AG08396 (cell line): ENCODE data around the gene CFAP57.
"Not testable (repeated sequence)": the region's sequence is repeated elsewhere in the genome, so short reads cannot be mapped to it uniquely, and the experiment has no call there.

Experiments
- DNase-seq: peaks from one replicate; pipeline ENCODE4 v3.0.0; 2012; ENCODE audit warnings: low spot score, mixed read lengths

CFAP57 gene

GRCh38 chr1:43174873-43175272 lies 2.7 kb downstream of the CFAP57 start:
- DNase-seq, result no peak

- no peak for DNase-seq
Observed at GRCh38 chr1:43177691-43178090, 5.6 kb downstream of the CFAP57 start.

- no peak for DNase-seq
Observed at GRCh38 chr1:43184388-43184787, 12.3 kb downstream of the CFAP57 start.

GRCh38 chr1:43184995-43185394 lies 12.9 kb downstream of the CFAP57 start:
- DNase-seq, result no peak

GRCh38 chr1:43188106-43188505 lies 16.0 kb downstream of the CFAP57 start:
- no peak for DNase-seq

DNA sequence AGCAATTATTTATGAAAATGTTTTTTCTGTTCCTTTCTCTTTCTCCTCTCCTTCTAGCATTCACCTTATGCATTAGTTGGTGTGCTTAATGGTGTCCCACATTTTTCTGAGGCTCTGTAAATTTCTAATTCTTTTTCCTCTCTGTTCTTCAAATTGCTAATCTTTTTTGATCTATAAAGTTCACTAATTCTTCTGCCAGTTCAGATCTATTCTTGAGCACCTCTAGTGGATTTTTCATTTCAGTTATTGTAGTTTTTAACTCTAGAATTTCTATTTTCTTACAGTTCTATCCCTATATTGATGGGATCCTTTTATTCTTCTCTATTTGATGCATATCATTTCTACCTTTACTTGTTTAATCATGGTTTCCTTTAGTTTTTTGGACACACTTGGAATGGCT lies 22.4 kb downstream of the CFAP57 start:
- no peak for DNase-seq

DNA sequence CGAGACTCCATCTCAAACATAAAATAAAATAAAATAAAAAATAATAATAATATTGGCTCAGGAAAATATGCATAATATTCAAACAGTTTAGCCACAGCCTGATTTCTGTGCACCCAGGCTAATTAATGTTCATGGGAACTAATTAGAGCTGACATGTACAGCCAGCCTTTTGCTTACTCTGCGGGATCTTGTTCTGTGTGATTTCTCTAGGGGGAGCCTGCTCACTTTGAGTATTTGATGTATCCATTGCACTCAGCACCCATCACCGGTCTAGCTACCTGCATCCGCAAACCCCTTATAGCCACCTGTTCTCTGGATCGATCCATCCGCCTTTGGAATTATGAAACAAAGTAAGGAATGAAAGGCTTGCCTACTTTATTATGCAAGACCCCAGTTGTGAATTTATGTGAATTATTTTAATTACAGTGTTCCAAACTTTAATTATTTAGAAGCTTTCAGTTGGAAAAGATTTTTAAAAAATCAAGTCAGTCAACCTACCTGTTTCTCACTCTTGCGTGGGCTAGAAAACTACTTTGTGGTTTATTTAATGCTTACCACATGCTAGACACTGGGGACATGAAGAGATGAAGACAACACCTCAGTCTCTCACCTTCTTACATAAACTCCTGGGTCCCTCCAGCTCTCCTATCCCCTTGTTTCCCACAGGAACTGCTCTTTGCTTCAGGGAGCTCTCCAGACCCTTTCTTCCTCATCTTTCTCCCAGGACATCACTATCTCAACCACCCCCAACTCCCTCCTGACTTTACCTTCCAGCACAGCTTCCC lies 25.4 kb downstream of the CFAP57 start:
- DNase-seq, result no peak

DNA sequence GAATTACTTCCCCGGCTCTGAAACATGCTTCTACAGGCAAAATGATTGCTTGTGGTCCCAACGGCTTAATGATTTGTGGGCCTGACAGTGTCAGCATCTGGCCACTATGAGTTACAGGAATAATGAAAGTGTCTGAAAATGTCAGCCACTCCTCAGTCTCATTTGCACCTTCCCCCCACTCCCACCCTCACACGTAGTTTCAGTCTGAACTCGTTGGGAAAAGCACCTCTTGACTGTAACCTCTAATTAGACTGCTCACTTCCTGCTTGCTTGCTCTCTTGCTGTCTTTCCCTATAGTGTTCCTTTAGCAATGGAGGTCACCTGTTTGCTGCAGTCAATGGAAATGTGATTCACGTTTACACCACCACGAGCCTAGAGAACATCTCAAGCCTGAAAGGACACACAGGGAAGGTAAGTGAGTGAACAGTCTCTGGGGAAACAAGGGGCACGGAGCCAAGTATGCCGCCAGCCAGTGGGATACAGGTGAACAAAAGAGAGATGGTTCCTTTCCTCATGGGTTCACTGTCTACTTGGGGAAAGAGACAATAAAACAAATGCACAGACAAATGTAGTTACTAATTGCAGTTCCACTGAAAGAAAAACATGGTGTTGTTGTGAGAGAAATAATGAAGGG lies 27.1 kb downstream of the CFAP57 start:
- no peak for DNase-seq

DNA sequence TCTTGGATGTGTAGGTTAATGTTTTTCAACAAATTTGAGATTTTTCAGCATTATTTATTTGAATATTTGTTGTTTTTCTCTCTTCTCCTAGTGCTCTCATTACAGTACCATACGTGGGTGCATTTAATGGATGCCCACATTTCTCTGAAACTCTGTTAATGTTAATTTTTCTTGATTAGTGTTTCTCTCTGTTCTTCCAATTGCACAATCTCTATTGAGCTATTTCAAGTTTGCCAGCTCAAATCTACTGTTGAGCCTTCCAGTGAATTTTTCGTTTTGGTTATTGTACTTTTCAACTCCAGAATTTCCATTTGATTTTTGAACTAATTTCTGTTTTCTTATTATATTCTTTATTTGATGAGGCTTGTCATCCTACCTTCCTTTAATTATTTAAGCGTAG lies 31.7 kb downstream of the CFAP57 start:
- no peak for DNase-seq

DNA sequence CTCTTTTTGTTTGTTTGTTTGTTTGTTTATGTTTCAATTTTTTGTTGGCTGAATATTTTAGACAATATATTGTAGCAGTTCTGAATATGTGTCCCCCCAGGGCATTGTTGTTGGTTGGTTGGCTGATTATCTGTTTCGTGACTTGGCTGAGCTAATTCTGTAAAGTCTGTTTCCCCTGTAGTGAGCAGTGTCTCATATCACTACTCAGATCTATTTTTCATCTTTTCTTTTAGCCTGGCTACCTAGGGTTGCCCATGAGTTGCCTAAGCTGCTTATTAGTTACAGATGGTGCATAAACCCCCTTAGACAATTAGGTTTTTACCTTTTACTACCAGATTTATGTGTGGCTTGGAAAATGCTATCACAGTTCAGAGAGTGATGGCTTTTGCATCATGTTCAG lies 32.3 kb downstream of the CFAP57 start:
- no peak for DNase-seq

- no peak for DNase-seq
Observed at GRCh38 chr1:43205671-43206070, 33.5 kb downstream of the CFAP57 start.

DNA sequence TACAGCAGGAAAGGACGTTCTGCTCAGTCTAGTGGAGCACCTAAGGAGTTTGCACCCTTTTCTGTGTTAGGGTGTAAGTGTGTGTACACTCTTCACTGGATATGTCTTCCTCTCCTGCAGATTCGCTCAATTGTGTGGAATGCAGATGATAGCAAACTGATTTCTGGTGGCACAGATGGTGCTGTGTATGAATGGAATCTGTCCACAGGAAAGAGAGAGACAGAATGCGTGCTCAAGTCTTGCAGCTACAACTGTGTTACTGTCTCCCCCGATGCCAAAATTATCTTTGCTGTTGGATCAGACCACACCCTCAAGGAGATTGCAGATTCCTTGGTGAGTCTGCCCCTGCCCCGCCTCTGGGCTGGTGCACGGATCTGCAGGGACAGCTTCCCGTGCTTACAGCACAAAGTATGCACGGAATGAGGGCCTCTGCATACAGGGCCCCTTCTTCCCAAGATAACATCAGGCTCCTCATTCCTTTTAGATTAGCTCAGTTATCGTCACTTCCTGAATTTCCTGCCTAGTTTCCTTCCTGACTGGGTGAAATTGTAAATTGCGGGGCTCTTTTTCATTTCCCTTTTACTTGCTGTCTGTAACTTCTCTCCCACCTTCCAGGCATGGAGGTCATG lies 34.6 kb downstream of the CFAP57 start:
- peak; percentile 89 for DNase-seq

DNA sequence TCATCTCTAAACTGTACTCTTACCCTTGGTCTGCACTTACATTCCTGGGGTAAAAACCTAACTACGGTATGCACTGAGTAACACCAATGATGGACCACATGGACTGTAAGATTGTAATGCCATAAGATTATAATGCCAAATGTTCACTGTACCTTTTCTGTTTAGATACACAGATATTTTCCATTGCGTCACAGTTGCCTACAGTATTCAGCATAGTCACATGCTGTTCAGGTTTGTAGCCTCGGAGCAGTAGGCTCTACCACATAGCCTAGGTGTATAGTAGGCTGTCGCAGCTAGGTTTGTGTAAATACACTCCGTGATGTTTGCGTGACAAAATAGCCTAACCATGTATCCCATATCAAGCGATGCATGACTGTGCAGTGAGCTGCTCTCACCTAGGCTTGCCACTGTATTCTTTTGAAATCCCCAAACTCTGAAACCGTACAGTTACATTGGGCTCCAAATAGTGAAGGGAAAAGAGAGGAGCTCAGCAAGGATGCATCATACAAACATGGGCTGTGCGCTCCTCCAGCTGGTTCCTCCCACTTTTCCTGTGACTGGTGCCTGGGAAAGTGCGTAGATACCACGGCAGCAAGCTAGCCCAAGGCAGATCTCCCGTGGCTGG lies 35.2 kb downstream of the CFAP57 start:
- no peak for DNase-seq

DNA sequence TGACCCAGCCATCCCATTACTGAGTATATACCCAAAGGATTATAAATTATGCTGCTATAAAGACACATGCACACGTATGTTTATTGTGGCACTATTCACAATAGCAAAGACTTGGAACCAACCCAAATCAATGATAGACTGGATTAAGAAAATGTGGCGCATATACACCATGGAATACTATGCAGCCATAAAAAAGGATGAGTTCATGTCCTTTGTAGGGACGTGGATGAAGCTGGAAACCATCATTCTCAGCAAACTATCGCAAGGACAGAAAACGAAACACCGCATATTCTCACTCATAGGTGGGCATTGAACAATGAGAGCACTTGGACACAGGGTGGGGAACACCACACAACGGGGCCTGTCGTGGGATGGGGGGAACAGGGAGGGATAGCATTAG lies 36.1 kb downstream of the CFAP57 start:
- not testable (repeated sequence) for DNase-seq

DNA sequence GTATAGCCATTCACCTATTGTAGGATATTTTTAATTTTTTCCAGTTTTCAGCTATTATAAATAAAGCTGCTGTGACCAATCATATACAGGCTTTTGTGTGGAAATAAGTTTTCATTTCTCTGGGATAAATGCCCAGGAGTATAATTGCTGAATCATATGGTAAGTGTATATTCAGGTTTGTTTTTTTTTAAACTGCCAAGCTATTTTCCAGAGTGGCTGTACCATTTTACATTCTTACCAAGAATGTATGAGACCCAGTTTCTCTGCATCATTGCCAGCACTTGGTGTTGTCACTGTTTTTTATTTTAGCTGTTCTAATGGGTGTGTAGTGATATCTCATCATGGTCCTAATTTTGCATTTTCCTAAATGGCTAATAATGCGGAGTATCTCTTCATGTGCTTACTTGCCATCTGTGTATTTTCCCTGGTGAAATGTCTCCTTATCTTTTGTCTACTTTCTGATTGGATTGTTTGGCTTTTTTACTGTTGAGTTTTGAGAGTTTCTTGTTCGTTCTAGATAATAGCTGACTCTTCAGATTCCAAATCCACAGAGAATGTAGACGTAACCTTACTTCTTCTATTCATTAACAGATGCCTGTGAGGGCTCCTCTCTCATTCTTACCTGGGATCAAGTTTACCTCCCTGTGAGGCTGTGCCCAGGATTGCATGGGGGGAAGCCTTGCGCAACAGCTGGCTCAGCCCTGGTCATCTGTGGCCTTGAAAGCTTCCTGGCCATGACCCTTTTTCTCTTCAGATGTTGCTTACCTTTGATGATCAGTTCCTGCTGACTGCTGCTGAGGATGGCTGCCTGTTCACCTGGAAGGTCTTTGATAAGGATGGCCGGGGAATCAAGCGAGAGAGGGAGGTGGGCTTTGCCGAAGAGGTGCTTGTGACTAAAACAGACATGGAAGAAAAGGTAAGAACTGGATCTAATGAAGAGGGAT lies 42.6 kb downstream of the CFAP57 start:
- no peak for DNase-seq

GRCh38 chr1:43217747-43218146 lies 45.6 kb downstream of the CFAP57 start:
- no peak for DNase-seq

- DNase-seq, result no peak
Observed at GRCh38 chr1:43220905-43221778, 49.0 kb downstream of the CFAP57 start.

DNA sequence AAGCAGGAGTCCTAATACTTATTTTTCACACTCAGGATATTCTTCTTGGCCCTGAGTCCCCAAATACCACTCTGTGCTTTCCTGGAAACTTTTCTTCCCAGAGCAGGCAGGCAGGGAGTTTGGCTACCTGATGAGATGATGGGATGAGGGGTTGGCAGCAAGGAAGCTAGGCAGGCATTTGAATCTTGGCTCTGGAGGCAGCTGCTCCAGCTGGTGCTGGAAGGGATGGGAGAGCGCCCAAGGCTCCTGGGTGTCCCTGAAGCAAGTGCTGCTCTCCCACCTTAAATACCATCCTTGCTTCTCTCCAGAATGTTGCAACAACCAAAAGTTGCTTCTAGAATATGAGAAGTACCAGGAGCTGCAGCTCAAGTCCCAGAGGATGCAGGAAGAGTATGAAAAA lies 49.7 kb downstream of the CFAP57 start:
- no peak for DNase-seq

DNA sequence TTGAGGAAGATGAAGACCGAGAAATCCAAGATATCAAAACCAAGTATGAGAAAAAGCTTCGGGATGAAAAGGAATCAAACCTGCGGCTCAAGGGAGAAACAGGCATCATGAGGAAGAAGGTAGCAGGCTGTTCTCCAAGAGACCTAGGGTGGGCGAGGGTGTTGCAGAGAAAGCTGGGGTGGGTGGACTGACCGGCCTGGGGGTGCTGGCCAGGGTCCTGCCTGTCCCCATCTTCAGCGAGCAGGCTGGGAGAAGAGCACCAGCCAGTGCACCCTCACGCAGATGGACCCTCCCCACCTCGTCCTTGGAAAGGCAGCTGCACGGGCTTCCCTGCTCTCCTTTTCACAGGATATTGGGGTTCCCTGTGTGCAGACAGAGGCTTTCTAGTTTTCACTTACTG lies 50.7 kb downstream of the CFAP57 start:
- DNase-seq, result no peak

GRCh38 chr1:43225168-43225567 lies 53.0 kb downstream of the CFAP57 start:
- DNase-seq, result no peak
